Transverse colon (tissue), 4 donors: ENCODE measurements around the gene DNAAF8. TPM values are rescaled to one million over a fixed set of nuclear protein-coding genes. Genes with fewer than 3 reads are reported as not detected.

ENCODE experiments used
- DNase-seq: peaks from one replicate; pipeline ENCODE4 v3.0.0-alpha.2; 2019
- H3K27ac ChIP-seq, 4 donors: fragments of 200-600 bp; sonication (generic); 2 replicates each; pipeline ENCODE4 v1.5.1; 2016 to 2018; ENCODE audit warnings: inconsistent platforms in 4 of 4
- H3K27me3 ChIP-seq: fragments of 200-600 bp; sonication (generic); 2 replicates; pipeline ENCODE4 v1.5.1; 2017; ENCODE audit warnings: inconsistent platforms
- H3K36me3 ChIP-seq, 4 donors: fragments of 200-600 bp; sonication (generic); 2 replicates each; pipeline ENCODE4 v1.5.1; 2017 to 2019; ENCODE audit warnings: inconsistent platforms in 4 of 4
- H3K4me1 ChIP-seq, 4 donors: fragments of 200-600 bp; sonication (generic); 2 replicates each; pipeline ENCODE4 v1.5.1; 2017 to 2020; ENCODE audit warnings: inconsistent platforms in 4 of 4
- H3K4me3 ChIP-seq, 4 donors: fragments of 200-600 bp; sonication (generic); 1 replicate in 1 of 4; 2 replicates in 3 of 4; pipeline versions ENCODE4 v1.5.1 to v1.6.1; 2017 to 2019; ENCODE audit warnings: inconsistent platforms in 4 of 4
- H3K9me3 ChIP-seq, 2 donors: fragments of 200-600 bp; sonication (generic); 2 replicates each; pipeline ENCODE4 v1.5.1; 2017 to 2019; ENCODE audit warnings: inconsistent platforms in 2 of 2
- CTCF ChIP-seq, 5 experiments: fragments of 200-600 bp in 3 of 5; fragments of 450-650 bp in 2 of 5; sonication (generic) in 3 of 5; IDR thresholded peaks; 1 replicate in 2 of 5; 2 replicates in 3 of 5; pipeline ENCODE4 v1.5.1; 2016 to 2017; ENCODE audit warnings: antibody characterized with exemption in 5 of 5, inconsistent platforms in 3 of 5, mild to moderate bottlenecking in 2 of 5, moderate library complexity in 1 of 5
- EP300 ChIP-seq: sonication (generic); formaldehyde crosslinking; IDR thresholded peaks from one replicate; pipeline ENCODE4 v1.6.1; 2017; ENCODE audit warnings: antibody characterized with exemption, low read depth
- POLR2A ChIP-seq: fragments of 450-650 bp; IDR thresholded peaks from one replicate; pipeline ENCODE4 v1.6.1; 2016; ENCODE audit warnings: antibody characterized with exemption, mild to moderate bottlenecking, moderate library complexity
- POLR2AphosphoS5 ChIP-seq, 3 donors: sonication (generic); formaldehyde crosslinking; IDR thresholded peaks; one replicate each; pipeline ENCODE4 v1.6.1; 2016; ENCODE audit warnings: antibody characterized with exemption in 3 of 3
- WGBS, 2 donors: methylation state at CpG; one replicate each; pipeline ENCODE4 v1.1.5; 2018; ENCODE audit warnings: low coverage in 1 of 2; 5-methylcytosine and 5-hydroxymethylcytosine counted together
- in situ Hi-C, 4 donors: fragments of 200-750 bp; cut with MboI; loops; one replicate each; pipeline versions ENCODE4 v1.15.0 to v1.15.1; 2017; ENCODE audit warnings: low sequenced_read_pairs in 3 of 4, low pct_ligation_motif_present in 1 of 4, low pct_unique_long_range_greater_than_20kb in 1 of 4
- intact Hi-C: fragments of 100-400 bp; cut with DNase I; formaldehyde crosslinking; loops from one replicate; pipeline ENCODE4 v1.15.1; 2023; ENCODE audit warnings: low total_unique reads
- total RNA-seq, 4 donors: library from RNA; depleted of rRNA; stranded (reverse); fragments of >200 nt; gene quantifications; one replicate each; pipeline ENCODE4 v1.1.0, GENCODE V29; 2016

The DNAAF8 gene
- total RNA-seq, 4 donors from 2014 or later, result 0.55 to 2.9 (median 0.60) TPM; not detected in 1

GRCh38 chr16:4752351-4753100 is 18.2 kb downstream of the DNAAF8 start:
- in situ Hi-C loops (no loop called here), intact Hi-C loops (no loop called here)
- Histone ChIP-seq H3K4me1 (peaks cover 0 to 3% (median under 1%) of the 10 kb centered on the region in 4 donors), H3K36me3 (peaks cover 0 to 32% (median 10%) of the 10 kb centered on the region in 4 donors), H3K27ac (no peak overlapping the region), H3K9me3 (no peaks in the 10 kb centered on the region), H3K27me3 (no peaks in the 10 kb centered on the region), H3K4me3 (no peak overlapping the region)
- no peak for DNase-seq
- WGBS, 2 donors, result 92% methylated on average over 31 of the region's 44 CpGs; no CpG with 5 or more reads in 1 of the 2 donors
- TF ChIP-seq POLR2A, result no peak
- TF ChIP-seq CTCF (IDR thresholded peaks at IDR 0.05), result no peak
- TF ChIP-seq POLR2AphosphoS5 (IDR thresholded peaks at IDR 0.05), result no peak
- TF ChIP-seq EP300, result no peak

- Histone ChIP-seq H3K36me3 (peaks cover 0 to 38% (median 12%) of the 10 kb centered on the region in 4 donors), H3K27ac (no peak overlapping the region), H3K27me3 (no peaks in the 10 kb centered on the region), H3K4me3 (no peak overlapping the region), H3K4me1 (no peaks in the 10 kb centered on the region), H3K9me3 (no peaks in the 10 kb centered on the region)
- intact Hi-C loops (no loop called here), in situ Hi-C loops (no loop called here)
- 91 to 93% methylated on average over 4 to 11 of the region's 11 CpGs for whole genome bisulfite sequencing, 2 donors
- no peak for DNase-seq
- TF ChIP-seq POLR2AphosphoS5 (IDR thresholded peaks at IDR 0.05) (no peak), CTCF (IDR thresholded peaks at IDR 0.05) (no peak), POLR2A (no peak), EP300 (no peak)
These were observed 18.9 kb downstream of the DNAAF8 start for GRCh38 chr16:4753227-4753626.

- no peak overlapping the region for H3K4me3 ChIP-seq
- TF ChIP-seq POLR2A (no peak), POLR2AphosphoS5 (IDR thresholded peaks at IDR 0.05) (no peak), CTCF (IDR thresholded peaks at IDR 0.05) (no peak), EP300 (no peak)
- peaks cover 0 to 47% (median 15%) of the 10 kb centered on the region in 4 donors for H3K36me3 ChIP-seq
- DNase-seq, result no peak
- in situ Hi-C loops (no loop called here), intact Hi-C loops (no loop called here)
- H3K9me3 ChIP-seq, result no peaks in the 10 kb centered on the region
- H3K27ac ChIP-seq, result no peak overlapping the region
- no peaks in the 10 kb centered on the region for H3K4me1 ChIP-seq
- WGBS, 2 donors, result 98 to 100% methylated on average over 3 to 4 of the region's 4 CpGs
- H3K27me3 ChIP-seq, result no peaks in the 10 kb centered on the region
These were observed 20.5 kb downstream of the DNAAF8 start for GRCh38 chr16:4754865-4755264.

- Histone ChIP-seq H3K27me3 (no peaks in the 10 kb centered on the region), H3K4me1 (no peaks in the 10 kb centered on the region), H3K36me3 (peaks cover 0 to 50% (median 19%) of the 10 kb centered on the region in 4 donors), H3K27ac (no peak overlapping the region), H3K9me3 (no peaks in the 10 kb centered on the region), H3K4me3 (no peak overlapping the region)
- intact Hi-C loops, result no loop called here
- DNase-seq, result no peak
- TF ChIP-seq POLR2A, result no peak
- TF ChIP-seq POLR2AphosphoS5 (IDR thresholded peaks at IDR 0.05), result no peak
- in situ Hi-C loops, result no loop called here
- WGBS, 2 donors, result 94% methylated on average over 6 of the region's 6 CpGs
These were observed 21.4 kb downstream of the DNAAF8 start for GRCh38 chr16:4755687-4756086.
